Inflammatory macrophage treated with lipopolysaccharide for 1 hour (primary cell): ENCODE results near the gene THAP3.
A peak's percentile ranks its signal among the peaks of the same experiment; 100 is the strongest.
"Not testable (repeated sequence)": the region's sequence is repeated elsewhere in the genome, so short reads cannot be mapped to it uniquely, and the experiment has no call there.

Experiments used
- DNase-seq, 2 donors: peaks; one replicate each; pipeline ENCODE4 v3.0.0-alpha.2; 2020 to 2022

THAP3 gene

DNA sequence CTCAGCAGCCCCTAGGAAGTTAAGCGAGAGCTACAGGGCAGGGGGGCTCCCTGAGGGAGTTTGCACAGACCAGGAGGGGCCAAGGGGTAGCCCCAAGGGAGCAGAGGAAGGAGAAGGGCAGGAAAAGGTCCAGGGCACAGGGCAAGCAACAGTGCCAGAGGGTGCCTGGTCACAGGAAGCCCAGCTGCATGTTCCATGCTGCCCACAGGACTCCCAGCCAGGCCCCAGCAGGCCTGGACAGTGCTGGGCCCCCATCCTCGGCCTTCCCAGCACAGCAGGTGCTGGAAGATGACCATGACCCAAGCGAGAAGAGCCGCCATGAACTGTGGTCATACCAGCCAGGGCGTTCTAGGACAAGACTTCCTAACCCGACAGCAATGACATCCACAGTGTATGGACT lies 33.0 kb upstream of the THAP3 start:
- DNase-seq, result no peak

DNA sequence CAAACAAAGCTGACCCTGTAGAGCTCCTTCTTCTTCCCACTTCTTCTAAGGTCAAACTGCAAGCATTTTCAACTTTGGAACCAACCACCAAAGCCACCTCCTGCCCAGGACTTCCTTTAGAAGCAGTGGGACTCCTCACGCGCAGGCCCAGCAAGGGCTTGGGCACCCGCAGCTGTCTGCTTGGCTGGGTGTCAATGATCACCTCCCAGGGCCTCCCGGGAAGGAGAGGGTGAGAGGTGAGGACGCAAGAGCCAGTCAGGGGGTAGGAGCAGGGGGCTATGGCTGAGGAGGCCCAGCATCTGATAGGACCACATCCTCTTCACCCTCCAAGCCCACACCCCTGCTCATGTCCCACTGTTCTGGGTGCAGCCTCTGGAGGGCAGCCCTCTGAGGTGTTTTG lies 32.2 kb upstream of the THAP3 start:
- no peak for DNase-seq

GRCh38 chr1:6592865-6593593 lies 31.6 kb upstream of the THAP3 start:
- no peak for DNase-seq

- DNase-seq, result no peak
Observed at GRCh38 chr1:6593810-6594209, 30.9 kb upstream of the THAP3 start.

DNA sequence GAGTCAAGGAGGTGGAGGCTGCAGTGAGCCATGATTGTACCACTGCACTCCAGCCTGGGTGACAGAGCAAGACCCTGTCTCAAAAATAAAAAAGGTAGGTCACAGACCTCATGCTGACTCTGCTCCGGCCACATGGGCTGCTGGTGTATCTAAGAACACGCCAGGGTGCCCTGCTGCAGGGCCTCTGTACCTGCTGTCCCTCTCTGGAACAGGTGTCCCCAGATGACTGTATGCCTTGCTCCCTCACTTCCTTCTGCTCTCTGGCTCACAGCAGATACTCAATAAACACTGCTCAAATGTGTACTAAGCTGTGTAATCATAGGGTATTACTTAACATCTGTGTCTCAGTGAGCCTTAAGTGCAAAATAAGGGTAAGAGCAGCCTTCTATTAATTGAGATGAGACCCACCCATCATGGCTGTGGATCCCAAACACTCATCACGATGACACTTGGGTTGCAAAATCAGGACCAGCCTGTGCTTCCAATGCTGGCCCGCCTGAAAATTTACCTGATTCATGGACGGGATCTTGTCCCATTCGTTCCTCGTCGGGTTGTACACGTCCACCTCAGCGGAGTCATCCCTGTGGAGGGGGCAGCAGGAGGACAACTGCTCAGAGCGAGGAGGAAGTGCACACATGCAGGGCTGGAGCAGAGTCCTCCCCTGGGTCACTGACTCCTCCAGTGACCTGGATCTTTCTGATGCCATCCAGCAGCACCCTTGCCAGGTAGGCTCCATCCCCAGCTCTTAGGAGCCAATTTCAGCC lies 29.5 kb upstream of the THAP3 start:
- no peak for DNase-seq

DNA sequence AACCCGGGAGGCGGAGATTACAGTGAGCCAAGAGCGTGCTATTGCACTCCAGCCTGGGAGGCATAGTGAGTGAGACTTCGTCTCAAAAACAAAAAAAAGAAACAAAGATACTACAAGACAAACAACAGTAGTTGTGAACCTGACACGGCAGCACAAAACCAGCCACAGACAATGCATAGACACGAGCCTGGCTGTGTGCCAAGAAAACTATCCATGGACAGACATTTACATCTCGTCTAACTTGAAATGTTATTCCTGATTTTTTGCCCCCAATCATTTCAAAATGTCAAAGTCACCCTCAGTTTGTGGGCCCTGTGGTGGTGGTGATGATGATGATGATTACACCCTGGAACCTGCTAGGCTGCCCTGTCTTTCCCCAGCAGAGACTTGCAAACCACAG lies 28.3 kb upstream of the THAP3 start:
- DNase-seq, result no peak

GRCh38 chr1:6596886-6597776 lies 27.5 kb upstream of the THAP3 start:
- DNase-seq, result no peak

DNA sequence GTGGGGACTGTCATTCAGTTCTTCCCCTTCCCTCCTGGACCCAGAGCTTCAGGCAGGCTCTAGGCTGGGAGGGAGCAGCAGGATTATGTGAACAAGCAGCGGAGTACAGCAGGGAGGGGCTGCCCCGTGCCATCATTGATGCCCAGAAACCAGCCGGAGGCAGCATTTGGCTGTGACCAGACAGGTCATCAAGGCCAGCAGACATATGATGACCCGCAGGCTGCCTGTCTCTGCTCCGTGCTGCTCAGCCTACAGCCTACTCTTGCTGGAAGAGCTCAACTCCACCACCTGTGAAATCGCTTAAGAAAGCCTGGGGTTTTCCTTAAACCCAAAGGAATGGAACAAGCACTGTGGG lies 26.9 kb upstream of the THAP3 start:
- no peak for DNase-seq

- DNase-seq, result peak; percentile 36 to 45
Observed at GRCh38 chr1:6599141-6599975, 25.3 kb upstream of the THAP3 start.

GRCh38 chr1:6599991-6600390 lies 24.7 kb upstream of the THAP3 start:
- not testable (repeated sequence) for DNase-seq

- no peak for DNase-seq
Observed at GRCh38 chr1:6600410-6601048, 24.1 kb upstream of the THAP3 start.

- DNase-seq, result peak; percentile 73 to 91
Observed at GRCh38 chr1:6601049-6601922, 23.4 kb upstream of the THAP3 start.

GRCh38 chr1:6601923-6602668 lies 22.6 kb upstream of the THAP3 start:
- DNase-seq, result no peak

GRCh38 chr1:6602669-6603237 lies 21.9 kb upstream of the THAP3 start, which contains the start of gene KLHL21:
KLHL21 (minus strand) TSS chr1:6602869; CDS start chr1:6602817, 52 bp downstream.
- DNase-seq, result peak; percentile 86 to 88

GRCh38 chr1:6603238-6603914 lies 21.3 kb upstream of the THAP3 start:
- DNase-seq, result peak; percentile 66 to 67

DNA sequence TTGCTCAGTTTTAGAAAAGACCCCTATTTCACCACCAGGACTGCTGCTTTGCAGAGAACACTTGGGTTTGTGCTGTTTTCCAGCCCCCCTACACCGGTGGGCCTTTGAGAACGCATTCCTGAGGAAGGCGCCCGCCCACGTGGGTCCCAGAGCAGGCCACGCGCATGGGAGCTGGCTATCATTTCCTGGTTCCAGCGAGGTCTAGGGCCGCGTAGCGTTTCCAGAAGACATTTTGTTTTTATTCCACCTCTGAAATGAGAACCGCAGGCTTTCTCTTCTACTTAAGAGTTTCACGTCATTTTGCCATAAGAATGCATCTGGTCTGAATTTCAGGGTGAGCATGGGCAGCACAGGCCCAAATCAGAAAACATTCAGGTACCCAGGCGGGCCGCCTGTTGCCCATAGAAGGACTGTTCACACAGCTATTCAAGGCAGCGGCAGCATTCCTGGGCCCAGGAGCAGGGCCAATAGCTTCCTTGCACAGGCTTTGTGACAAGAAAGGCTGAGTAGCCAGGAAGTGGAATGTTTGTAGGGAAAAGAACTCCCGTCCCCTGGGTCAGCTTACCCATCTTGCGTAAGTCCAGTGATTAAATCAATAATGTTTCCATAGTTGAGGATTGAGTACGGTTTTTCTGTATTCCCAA lies 20.6 kb upstream of the THAP3 start:
- no peak for DNase-seq

- DNase-seq, result peak; percentile 27 to 31
Observed at GRCh38 chr1:6612641-6613360, 11.9 kb upstream of the THAP3 start.
